ENCODE measurements around the gene NHLRC3. TPM values are rescaled to one million over a fixed set of nuclear protein-coding genes. Genes with fewer than 3 reads are reported as not detected.

Gene NHLRC3
- total RNA-seq, 2 donors from 2014 or later, result 10.1 to 17.8 TPM

- intact Hi-C loops (cut with DNase I), result no loop called here
- Histone ChIP-seq H3K4me1 (replicated peaks) (no peaks in the 10 kb centered on the region), H3K27ac (no peak overlapping the region), H3K36me3 (no peaks in the 10 kb centered on the region), H3K4me3 (no peak overlapping the region), H3K27me3 (replicated peaks; ENCODE audit: insufficient read depth) (no peaks in the 10 kb centered on the region), H3K9me3 (no peaks in the 10 kb centered on the region)
- no peak for DNase-seq (ENCODE audit: low spot score)
- TF ChIP-seq POLR2A (IDR thresholded peaks at IDR 0.05), result no peak
- TF ChIP-seq CTCF (IDR thresholded peaks at IDR 0.05), result no peak
- TF ChIP-seq POLR2AphosphoS5 (IDR thresholded peaks at IDR 0.05), result no peak
Measured at GRCh38 chr13:39091586-39091985, 53.3 kb downstream of the NHLRC3 start.

GRCh38 chr13:39095500-39095899 is 57.2 kb downstream of the NHLRC3 start:
- Histone ChIP-seq H3K36me3 (no peaks in the 10 kb centered on the region), H3K27me3 (replicated peaks; ENCODE audit: insufficient read depth) (no peaks in the 10 kb centered on the region), H3K4me3 (no peak overlapping the region), H3K27ac (no peak overlapping the region), H3K9me3 (no peaks in the 10 kb centered on the region), H3K4me1 (replicated peaks) (no peaks in the 10 kb centered on the region)
- WGBS, result 94% methylated on average over 2 of the region's 2 CpGs
- intact Hi-C loops (cut with DNase I), result no loop called here
- no peak for TF ChIP-seq POLR2A (IDR thresholded peaks at IDR 0.05)
- no peak for DNase-seq (ENCODE audit: low spot score)

GRCh38 chr13:39099231-39099630 is 61.0 kb downstream of the NHLRC3 start:
- intact Hi-C loops (cut with DNase I), result no loop called here
- TF ChIP-seq POLR2AphosphoS5 (IDR thresholded peaks at IDR 0.05) (no peak), CTCF (IDR thresholded peaks at IDR 0.05) (no peak), POLR2A (IDR thresholded peaks at IDR 0.05) (no peak)
- H3K36me3 ChIP-seq, result no peaks in the 10 kb centered on the region
- no peak overlapping the region for H3K4me3 ChIP-seq
- no peak for DNase-seq (ENCODE audit: low spot score)
- no peaks in the 10 kb centered on the region for H3K4me1 ChIP-seq (replicated peaks)
- no peak overlapping the region for H3K27ac ChIP-seq
- no peaks in the 10 kb centered on the region for H3K9me3 ChIP-seq
- H3K27me3 ChIP-seq (replicated peaks; ENCODE audit: insufficient read depth), result no peaks in the 10 kb centered on the region

Other genes with a start within 250 kb of the NHLRC3 start
- not detected for gene STOML3, start 47.6 kb upstream of the NHLRC3 start, total RNA-seq
- 10 to 100 TPM; 33.6 to 39.5 TPM for gene PROSER1, start 367 bp upstream of the NHLRC3 start, total RNA-seq